K562 (cell line): ENCODE results near the gene EMC9. TPM values are rescaled to one million over a fixed set of nuclear protein-coding genes. Genes with fewer than 3 reads are reported as not detected.

ENCODE experiments used
- HDAC8 ChIP-seq: fragments of 450-650 bp; IDR thresholded peaks from 2 replicates; pipeline ENCODE4 v1.6.1; 2016; ENCODE audit warnings: mild to moderate bottlenecking, missing genetic modification characterization, moderate library complexity, missing compliant biosample characterization
- MLLT1 ChIP-seq, 2 experiments: fragments of 450-650 bp; IDR thresholded peaks; 2 replicates each; pipeline ENCODE4 v1.6.1; 2016
- MYC ChIP-seq, 2 experiments: fragments of 250-450 bp in 1 of 2; sonication (Bioruptor Pico) in 1 of 2; IDR thresholded peaks; 2 replicates each; pipeline versions ENCODE4 v1.5.1 to v1.6.1; 2012 to 2021; ENCODE audit warnings: low read depth in 2 of 2, borderline replicate concordance in 1 of 2, improper control_type of control experiment in 1 of 2, low read length in 1 of 2, mild to moderate bottlenecking in 1 of 2, moderate library complexity in 1 of 2
- POLR2G ChIP-seq: fragments of 200-400 bp; formaldehyde crosslinking; IDR thresholded peaks from 2 replicates; pipeline ENCODE4 v1.6.1; 2017; ENCODE audit warnings: low read depth, mild to moderate bottlenecking, antibody characterized with exemption, low read length, moderate library complexity
- POLR3A ChIP-seq: IDR thresholded peaks from 2 replicates; pipeline ENCODE4 v1.6.1; 2011; ENCODE audit warnings: borderline replicate concordance, mild to moderate bottlenecking, moderate library complexity; ENCODE audit not compliant: insufficient read length, insufficient read depth; ENCODE audit errors: extremely low read depth
- PREB ChIP-seq: sonication (generic); formaldehyde crosslinking; IDR thresholded peaks from 2 replicates; pipeline ENCODE4 v1.8.1; 2023; ENCODE audit warnings: mild to moderate bottlenecking, missing genetic modification reagents
- RBM15 ChIP-seq: fragments of 200-400 bp; formaldehyde crosslinking; IDR thresholded peaks from 2 replicates; pipeline ENCODE4 v1.6.1; 2018; ENCODE audit warnings: mild to moderate bottlenecking, low read length, moderate library complexity; ENCODE audit not compliant: insufficient read depth
- RCOR1 ChIP-seq, 2 experiments: IDR thresholded peaks; 2 replicates each; pipeline ENCODE4 v1.6.1; 2012; ENCODE audit warnings: low read depth in 2 of 2, low read length in 2 of 2, borderline replicate concordance in 1 of 2, improper control_type of control experiment in 1 of 2
- SP1 ChIP-seq: sonication (generic); formaldehyde crosslinking; IDR thresholded peaks from 2 replicates; pipeline ENCODE4 v1.8.1; 2022; ENCODE audit warnings: mild to moderate bottlenecking, missing genetic modification reagents
- ZBTB12 ChIP-seq: fragments of 250-450 bp; sonication (Bioruptor Pico); IDR thresholded peaks from 2 replicates; pipeline ENCODE4 v1.4.0; 2020
- ZNF778 ChIP-seq: fragments of 450-650 bp; formaldehyde crosslinking; IDR thresholded peaks from 2 replicates; pipeline ENCODE4 v1.4.0; 2020; ENCODE audit warnings: mild to moderate bottlenecking, moderate library complexity
- polyA plus RNA-seq, 8 experiments: library from polyadenylated mRNA; depleted of rRNA in 4 of 8; stranded (reverse) in 5 of 8; unstranded in 3 of 8; fragments of >200 nt; fragmentation: Nextera tagmentation in 2 of 8; fragmentation: Illumina TruSeq in 1 of 8; extraction: Ambion mirVana in 2 of 8; extraction: Trizol in 1 of 8; gene quantifications; 2 replicates each; pipeline versions ENCODE4 v1.2.1 to v1.2.3, GENCODE V29; 2011 to 2014; ENCODE audit warnings: inconsistent platforms in 1 of 8, missing spikeins in 1 of 8
- total RNA-seq, 7 experiments: library from RNA; depleted of rRNA in 6 of 7; stranded (reverse); fragments of >200 nt in 6 of 7; fragmentation: Illumina TruSeq in 2 of 7; extraction: Trizol in 2 of 7; gene quantifications; 2 replicates each; pipeline versions ENCODE4 v1.2.1 to v1.2.3, GENCODE V29; 2011 to 2021; ENCODE audit warnings: low replicate concordance in 1 of 7
- TF ChIP-seq, protein P1 (sequence below): sonication (generic); formaldehyde crosslinking; IDR thresholded peaks from 2 replicates; pipeline ENCODE4 v1.8.0; 2022; ENCODE audit warnings: mild to moderate bottlenecking, missing genetic modification reagents
- TF ChIP-seq, protein P2 (sequence below): sonication (generic); formaldehyde crosslinking; IDR thresholded peaks from 2 replicates; pipeline ENCODE4 v1.8.0; 2022; ENCODE audit warnings: missing genetic modification reagents, mild to moderate bottlenecking, borderline replicate concordance
- TF ChIP-seq, protein P3 (sequence below): sonication (generic); formaldehyde crosslinking; IDR thresholded peaks from 2 replicates; pipeline ENCODE4 v1.8.1; 2023; ENCODE audit warnings: mild to moderate bottlenecking, missing genetic modification reagents, moderate library complexity

The EMC9 gene
- total and polyA plus RNA-seq, 9 of the 15 experiments (the other 6 are each of a cell fraction or from before 2014, with no cell fraction given) = 3.1 to 13.2 (median 7.8) TPM

DNA sequence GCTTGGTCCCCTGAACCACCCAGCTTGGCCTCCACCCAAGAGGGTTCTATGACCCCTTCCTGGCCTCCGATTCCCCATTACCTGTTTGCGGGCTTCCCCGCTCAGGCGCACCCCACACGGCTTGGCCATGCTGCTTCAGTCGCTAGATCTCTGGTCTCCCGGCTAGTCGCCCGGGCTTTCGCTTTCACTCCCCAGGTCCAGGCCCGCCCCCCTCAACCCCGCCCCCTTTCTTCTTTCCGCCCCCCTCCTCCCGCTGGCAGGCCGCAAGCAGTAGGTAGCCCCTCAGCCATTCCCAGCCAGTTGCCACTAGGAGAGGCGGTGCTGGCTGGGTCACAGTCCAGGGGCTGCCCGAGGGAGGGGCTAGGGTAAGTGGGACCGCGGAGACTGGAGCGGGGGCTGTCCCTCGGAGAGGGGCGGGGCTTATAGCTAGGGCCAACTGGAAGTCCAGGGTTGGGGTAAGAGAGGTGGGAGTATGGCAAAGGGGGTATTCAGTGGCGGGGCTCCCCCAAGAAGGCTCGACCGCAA is 5.1 kb upstream of the EMC9 start, which contains the start of gene PSME2 (continued):
- TF ChIP-seq, protein P1, sequence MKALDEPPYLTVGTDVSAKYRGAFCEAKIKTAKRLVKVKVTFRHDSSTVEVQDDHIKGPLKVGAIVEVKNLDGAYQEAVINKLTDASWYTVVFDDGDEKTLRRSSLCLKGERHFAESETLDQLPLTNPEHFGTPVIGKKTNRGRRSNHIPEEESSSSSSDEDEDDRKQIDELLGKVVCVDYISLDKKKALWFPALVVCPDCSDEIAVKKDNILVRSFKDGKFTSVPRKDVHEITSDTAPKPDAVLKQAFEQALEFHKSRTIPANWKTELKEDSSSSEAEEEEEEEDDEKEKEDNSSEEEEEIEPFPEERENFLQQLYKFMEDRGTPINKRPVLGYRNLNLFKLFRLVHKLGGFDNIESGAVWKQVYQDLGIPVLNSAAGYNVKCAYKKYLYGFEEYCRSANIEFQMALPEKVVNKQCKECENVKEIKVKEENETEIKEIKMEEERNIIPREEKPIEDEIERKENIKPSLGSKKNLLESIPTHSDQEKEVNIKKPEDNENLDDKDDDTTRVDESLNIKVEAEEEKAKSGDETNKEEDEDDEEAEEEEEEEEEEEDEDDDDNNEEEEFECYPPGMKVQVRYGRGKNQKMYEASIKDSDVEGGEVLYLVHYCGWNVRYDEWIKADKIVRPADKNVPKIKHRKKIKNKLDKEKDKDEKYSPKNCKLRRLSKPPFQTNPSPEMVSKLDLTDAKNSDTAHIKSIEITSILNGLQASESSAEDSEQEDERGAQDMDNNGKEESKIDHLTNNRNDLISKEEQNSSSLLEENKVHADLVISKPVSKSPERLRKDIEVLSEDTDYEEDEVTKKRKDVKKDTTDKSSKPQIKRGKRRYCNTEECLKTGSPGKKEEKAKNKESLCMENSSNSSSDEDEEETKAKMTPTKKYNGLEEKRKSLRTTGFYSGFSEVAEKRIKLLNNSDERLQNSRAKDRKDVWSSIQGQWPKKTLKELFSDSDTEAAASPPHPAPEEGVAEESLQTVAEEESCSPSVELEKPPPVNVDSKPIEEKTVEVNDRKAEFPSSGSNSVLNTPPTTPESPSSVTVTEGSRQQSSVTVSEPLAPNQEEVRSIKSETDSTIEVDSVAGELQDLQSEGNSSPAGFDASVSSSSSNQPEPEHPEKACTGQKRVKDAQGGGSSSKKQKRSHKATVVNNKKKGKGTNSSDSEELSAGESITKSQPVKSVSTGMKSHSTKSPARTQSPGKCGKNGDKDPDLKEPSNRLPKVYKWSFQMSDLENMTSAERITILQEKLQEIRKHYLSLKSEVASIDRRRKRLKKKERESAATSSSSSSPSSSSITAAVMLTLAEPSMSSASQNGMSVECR = peak; percentile 31
- TF ChIP-seq MLLT1 (IDR thresholded peaks at IDR 0.05) = 0 out of 4 replicates have a peak, but pooled peaks of 1 of the 2 experiments have one; percentile 30
- no peak for TF ChIP-seq HDAC8
- TF ChIP-seq POLR2G = peak; percentile 74
- no peak for TF ChIP-seq ZBTB12 (CRISPR knock-in tag)
- no peak for TF ChIP-seq ZNF778 (CRISPR knock-in tag)
- TF ChIP-seq RBM15 = no peak
- TF ChIP-seq RCOR1 (IDR thresholded peaks at IDR 0.05; ENCODE audit: borderline replicate concordance in 1 of 2, low read depth in 2 of 2, low read length in 2 of 2) = no peak
- peak; percentile 60 for TF ChIP-seq MYC (IDR thresholded peaks at IDR 0.05; ENCODE audit: low read depth, low read length)
- no peak for TF ChIP-seq MYC (CRISPR knock-in tag; IDR thresholded peaks at IDR 0.05; ENCODE audit: borderline replicate concordance, low read depth)
- TF ChIP-seq, protein P2, sequence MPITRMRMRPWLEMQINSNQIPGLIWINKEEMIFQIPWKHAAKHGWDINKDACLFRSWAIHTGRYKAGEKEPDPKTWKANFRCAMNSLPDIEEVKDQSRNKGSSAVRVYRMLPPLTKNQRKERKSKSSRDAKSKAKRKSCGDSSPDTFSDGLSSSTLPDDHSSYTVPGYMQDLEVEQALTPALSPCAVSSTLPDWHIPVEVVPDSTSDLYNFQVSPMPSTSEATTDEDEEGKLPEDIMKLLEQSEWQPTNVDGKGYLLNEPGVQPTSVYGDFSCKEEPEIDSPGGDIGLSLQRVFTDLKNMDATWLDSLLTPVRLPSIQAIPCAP (CRISPR knock-in tag) = no peak
- TF ChIP-seq POLR3A = no peak
- TF ChIP-seq PREB = no peak
- TF ChIP-seq, protein P3, sequence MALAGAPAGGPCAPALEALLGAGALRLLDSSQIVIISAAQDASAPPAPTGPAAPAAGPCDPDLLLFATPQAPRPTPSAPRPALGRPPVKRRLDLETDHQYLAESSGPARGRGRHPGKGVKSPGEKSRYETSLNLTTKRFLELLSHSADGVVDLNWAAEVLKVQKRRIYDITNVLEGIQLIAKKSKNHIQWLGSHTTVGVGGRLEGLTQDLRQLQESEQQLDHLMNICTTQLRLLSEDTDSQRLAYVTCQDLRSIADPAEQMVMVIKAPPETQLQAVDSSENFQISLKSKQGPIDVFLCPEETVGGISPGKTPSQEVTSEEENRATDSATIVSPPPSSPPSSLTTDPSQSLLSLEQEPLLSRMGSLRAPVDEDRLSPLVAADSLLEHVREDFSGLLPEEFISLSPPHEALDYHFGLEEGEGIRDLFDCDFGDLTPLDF (CRISPR knock-in tag) = no peak
- TF ChIP-seq SP1 (CRISPR knock-in tag) = peak; percentile 41; the same call in 1 of the 2 replicates
